PFSK-1 (cell line): Measurements from ENCODE around the gene TCIRG1. TPM values are rescaled to one million over a fixed set of nuclear protein-coding genes. Genes with fewer than 3 reads are reported as not detected.

Experiments
- FOXP2 ChIP-seq: optimal IDR thresholded peaks from 2 replicates; pipeline ENCODE3; 2011; ENCODE audit warnings: borderline replicate concordance, control low read depth, inconsistent platforms; ENCODE audit not compliant: insufficient read depth; ENCODE audit errors: extremely low read length, extremely low read depth
- POLR2AphosphoS5 ChIP-seq: IDR thresholded peaks from 2 replicates; pipeline ENCODE4 v1.6.1; 2012; ENCODE audit warnings: low read depth, mild to moderate bottlenecking, control low read depth, low read length, moderate library complexity
- REST ChIP-seq, 2 experiments: IDR thresholded peaks; 2 replicates each; pipeline versions ENCODE4 v1.6.1 to v1.8.0; 2011 to 2012; ENCODE audit warnings: low read depth in 2 of 2, low read length in 2 of 2, control low read depth in 1 of 2, inconsistent platforms in 1 of 2, mild to moderate bottlenecking in 1 of 2, moderate library complexity in 1 of 2; ENCODE audit not compliant: insufficient read depth in 1 of 2
- SIN3A ChIP-seq: IDR thresholded peaks from 2 replicates; pipeline ENCODE4 v1.6.1; 2012; ENCODE audit warnings: mild to moderate bottlenecking, low read length, moderate library complexity, borderline replicate concordance; ENCODE audit not compliant: insufficient read depth
- TAF1 ChIP-seq: IDR thresholded peaks from 2 replicates; pipeline ENCODE4 v1.6.1; 2012; ENCODE audit warnings: low read length, control low read depth, borderline replicate concordance; ENCODE audit not compliant: insufficient read depth
- polyA plus RNA-seq: library from polyadenylated mRNA; unstranded; fragments of >200 nt; gene quantifications from one replicate; pipeline ENCODE4 v1.2.1, GENCODE V29; 2012; ENCODE audit warnings: low read depth, missing spikeins; ENCODE audit not compliant: insufficient read length

TCIRG1 gene
- polyA plus RNA-seq, result 93.5 TPM

GRCh38 chr11:68038718-68039525 lies at the start of gene TCIRG1:
Gene TCIRG1, plus strand, starts transcription at chr11:68039025. Its CDS starts 2,247 bp downstream, at chr11:68041272.
- no peak for TF ChIP-seq SIN3A
- TF ChIP-seq TAF1, result peak; percentile 73; the same call in 1 of the 2 replicates
- no peak for TF ChIP-seq REST (IDR thresholded peaks at IDR 0.05; ENCODE audit: insufficient read depth in 1 of 2, low read depth in 2 of 2, low read length in 2 of 2)
- peak; percentile 72 for TF ChIP-seq POLR2AphosphoS5
- TF ChIP-seq FOXP2, result no peak

GRCh38 chr11:67996051-67996450 lies 42.8 kb upstream of the TCIRG1 start:
- TF ChIP-seq TAF1, result no peak
- TF ChIP-seq SIN3A, result no peak
- TF ChIP-seq FOXP2, result no peak
- TF ChIP-seq POLR2AphosphoS5, result no peak
- TF ChIP-seq REST (IDR thresholded peaks at IDR 0.05; ENCODE audit: insufficient read depth in 1 of 2, low read depth in 2 of 2, low read length in 2 of 2), result no peak

- no peak for TF ChIP-seq SIN3A
- TF ChIP-seq FOXP2, result no peak
- TF ChIP-seq TAF1, result no peak
- no peak for TF ChIP-seq REST (IDR thresholded peaks at IDR 0.05; ENCODE audit: insufficient read depth in 1 of 2, low read depth in 2 of 2, low read length in 2 of 2)
- no peak for TF ChIP-seq POLR2AphosphoS5
These were observed 42.0 kb upstream of the TCIRG1 start for GRCh38 chr11:67996622-67997474.

- TF ChIP-seq POLR2AphosphoS5 (no peak), TAF1 (no peak), SIN3A (no peak), REST (IDR thresholded peaks at IDR 0.05; ENCODE audit: insufficient read depth in 1 of 2, low read depth in 2 of 2, low read length in 2 of 2) (no peak), FOXP2 (no peak)
These were observed 41.3 kb upstream of the TCIRG1 start for GRCh38 chr11:67997475-67997921.
